Lung (tissue), 12 donors: Measurements from ENCODE around the gene OPN1SW. TPM values are rescaled to one million over a fixed set of nuclear protein-coding genes. Genes with fewer than 3 reads are reported as not detected.

Source experiments
- ATAC-seq: fragments of 200-7000 bp; cut with Tn5 transposase; one replicate; pipeline ENCODE4 v1.9.1; 2020; ENCODE audit warnings: moderate number of reproducible peaks; ENCODE audit not compliant: insufficient read depth, low FRiP score
- DNase-seq, 3 donors: peaks; one replicate each; pipeline ENCODE4 v3.0.0-alpha.2; 2013 to 2017
- H3K27ac ChIP-seq, 2 donors: one replicate each; pipeline ENCODE4 v1.5.1; 2013; ENCODE audit warnings: mild to moderate bottlenecking in 2 of 2, moderate library complexity in 2 of 2, control low read depth in 1 of 2, inconsistent platforms in 1 of 2, low read depth in 1 of 2, low read length in 1 of 2
- H3K27me3 ChIP-seq, 3 donors: one replicate each; pipeline ENCODE4 v1.5.1; 2013; ENCODE audit warnings: low read length in 2 of 3; ENCODE audit not compliant: control insufficient read depth in 3 of 3, insufficient read depth in 3 of 3
- H3K36me3 ChIP-seq, 4 donors: one replicate each; pipeline ENCODE4 v1.5.1; 2013; ENCODE audit warnings: low read length in 4 of 4, mild to moderate bottlenecking in 1 of 4, moderate library complexity in 1 of 4; ENCODE audit not compliant: control insufficient read depth in 4 of 4, insufficient read depth in 4 of 4
- H3K4me1 ChIP-seq, 5 donors: one replicate each; pipeline ENCODE4 v1.5.1; 2013; ENCODE audit warnings: low read length in 5 of 5, mild to moderate bottlenecking in 2 of 5, moderate library complexity in 1 of 5; ENCODE audit not compliant: control insufficient read depth in 5 of 5, insufficient read depth in 5 of 5
- H3K4me3 ChIP-seq: one replicate; pipeline ENCODE4 v1.5.1; 2013; ENCODE audit warnings: mild to moderate bottlenecking, control low read depth, moderate library complexity
- H3K9ac ChIP-seq, 2 donors: one replicate each; pipeline ENCODE4 v1.5.1; 2013; ENCODE audit warnings: low read length in 2 of 2, control low read depth in 1 of 2; ENCODE audit not compliant: insufficient read depth in 1 of 2
- H3K9me3 ChIP-seq, 4 donors: one replicate each; pipeline ENCODE4 v1.5.1; 2013; ENCODE audit warnings: low read length in 3 of 4, mild to moderate bottlenecking in 1 of 4, moderate library complexity in 1 of 4; ENCODE audit not compliant: control insufficient read depth in 4 of 4, insufficient read depth in 3 of 4
- WGBS, 2 donors: extraction: QIAGEN DNeasy Blood & Tissue Kit; methylation state at CpG; one replicate each; pipeline ENCODE4 v1.1.7; 2013; 5-methylcytosine and 5-hydroxymethylcytosine counted together
- polyA plus RNA-seq, 2 donors: library from polyadenylated mRNA; stranded (reverse); fragments of 200-250 nt; gene quantifications; one replicate each; pipeline ENCODE4 v1.2.1, GENCODE V29; 2013
- total RNA-seq, 2 donors: library from RNA; depleted of rRNA in 1 of 2; stranded (reverse); fragments of >200 nt in 1 of 2; gene quantifications; one replicate each; pipeline ENCODE4 v1.2.1, GENCODE V29; 2014 to 2021
- TF ChIP-seq, protein P1 (sequence below): IDR thresholded peaks from 2 replicates; pipeline ENCODE4 v1.5.1; 2012; ENCODE audit warnings: mild to moderate bottlenecking; ENCODE audit errors: control extremely low read depth, extremely low read depth
- donor health status: control.
- donor health status: control.
- donor health status: Bipolar disorder and iron deficiency.
- donor health status: healthy.
- donor health status: DM: yes; HTN: yes; CAD: no.

The OPN1SW gene
- total and polyA plus RNA-seq, 4 donors: not detected

- peak; percentile 92 to 95 (median 92) for DNase-seq
- TF ChIP-seq, protein P1, sequence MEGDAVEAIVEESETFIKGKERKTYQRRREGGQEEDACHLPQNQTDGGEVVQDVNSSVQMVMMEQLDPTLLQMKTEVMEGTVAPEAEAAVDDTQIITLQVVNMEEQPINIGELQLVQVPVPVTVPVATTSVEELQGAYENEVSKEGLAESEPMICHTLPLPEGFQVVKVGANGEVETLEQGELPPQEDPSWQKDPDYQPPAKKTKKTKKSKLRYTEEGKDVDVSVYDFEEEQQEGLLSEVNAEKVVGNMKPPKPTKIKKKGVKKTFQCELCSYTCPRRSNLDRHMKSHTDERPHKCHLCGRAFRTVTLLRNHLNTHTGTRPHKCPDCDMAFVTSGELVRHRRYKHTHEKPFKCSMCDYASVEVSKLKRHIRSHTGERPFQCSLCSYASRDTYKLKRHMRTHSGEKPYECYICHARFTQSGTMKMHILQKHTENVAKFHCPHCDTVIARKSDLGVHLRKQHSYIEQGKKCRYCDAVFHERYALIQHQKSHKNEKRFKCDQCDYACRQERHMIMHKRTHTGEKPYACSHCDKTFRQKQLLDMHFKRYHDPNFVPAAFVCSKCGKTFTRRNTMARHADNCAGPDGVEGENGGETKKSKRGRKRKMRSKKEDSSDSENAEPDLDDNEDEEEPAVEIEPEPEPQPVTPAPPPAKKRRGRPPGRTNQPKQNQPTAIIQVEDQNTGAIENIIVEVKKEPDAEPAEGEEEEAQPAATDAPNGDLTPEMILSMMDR: no peak
- Histone ChIP-seq H3K27me3 (no peaks in the 10 kb centered on the region), H3K4me1 (peaks cover 0 to 8% (median 0%) of the 10 kb centered on the region in 5 donors), H3K36me3 (no peaks in the 10 kb centered on the region), H3K9me3 (peaks cover 0 to 2% (median 0%) of the 10 kb centered on the region in 4 donors), H3K27ac (no peak overlapping the region), H3K9ac (no peak overlapping the region), H3K4me3 (no peak overlapping the region)
- 61 to 69% methylated on average over 15 of the region's 15 CpGs for WGBS, 2 donors
- ATAC-seq: no peak
Measured at GRCh38 chr7:128783143-128783861, 7.7 kb upstream of the OPN1SW start.

GRCh38 chr7:128781851-128782250 lies 6.3 kb upstream of the OPN1SW start:
- no peak overlapping the region for H3K4me3 ChIP-seq
- peaks cover 0 to 2% (median 0%) of the 10 kb centered on the region in 4 donors for H3K9me3 ChIP-seq
- no peaks in the 10 kb centered on the region for H3K36me3 ChIP-seq
- H3K4me1 ChIP-seq: peaks cover 0 to 8% (median 0%) of the 10 kb centered on the region in 5 donors
- TF ChIP-seq, protein P1: no peak
- no peaks in the 10 kb centered on the region for H3K27me3 ChIP-seq
- no peak for ATAC-seq
- 73 to 85% methylated on average over 3 of the region's 3 CpGs for WGBS, 2 donors
- DNase-seq: no peak
- H3K27ac ChIP-seq: no peak overlapping the region
- no peak overlapping the region for H3K9ac ChIP-seq

- H3K9me3 ChIP-seq: peaks cover 0 to 5% (median 0%) of the 10 kb centered on the region in 4 donors
- H3K36me3 ChIP-seq: no peaks in the 10 kb centered on the region
- H3K27me3 ChIP-seq: no peaks in the 10 kb centered on the region
- H3K27ac ChIP-seq: no peak overlapping the region
- DNase-seq: no peak
- TF ChIP-seq, protein P1: no peak
- no peak overlapping the region for H3K9ac ChIP-seq
- WGBS, 2 donors: 85% methylated on average over 5 of the region's 5 CpGs
- no peak for ATAC-seq
- no peak overlapping the region for H3K4me3 ChIP-seq
- peaks cover 0 to 8% (median 0%) of the 10 kb centered on the region in 5 donors for H3K4me1 ChIP-seq
Measured at GRCh38 chr7:128781126-128781525, 5.5 kb upstream of the OPN1SW start.

GRCh38 chr7:128778946-128779345 lies 3.4 kb upstream of the OPN1SW start:
- H3K27ac ChIP-seq: no peak overlapping the region
- H3K4me1 ChIP-seq: peaks cover 0 to 8% (median 0%) of the 10 kb centered on the region in 5 donors
- peaks cover 0 to 6% (median 0%) of the 10 kb centered on the region in 4 donors for H3K9me3 ChIP-seq
- no peaks in the 10 kb centered on the region for H3K27me3 ChIP-seq
- ATAC-seq (no peak), DNase-seq (no peak)
- H3K9ac ChIP-seq: no peak overlapping the region
- H3K4me3 ChIP-seq: no peak overlapping the region
- TF ChIP-seq, protein P1: no peak
- H3K36me3 ChIP-seq: peaks cover 0 to 2% (median under 1%) of the 10 kb centered on the region in 4 donors
- 95 to 98% methylated on average over 5 of the region's 5 CpGs for WGBS, 2 donors
